Measurements from ENCODE around the gene CHN2.

DNA sequence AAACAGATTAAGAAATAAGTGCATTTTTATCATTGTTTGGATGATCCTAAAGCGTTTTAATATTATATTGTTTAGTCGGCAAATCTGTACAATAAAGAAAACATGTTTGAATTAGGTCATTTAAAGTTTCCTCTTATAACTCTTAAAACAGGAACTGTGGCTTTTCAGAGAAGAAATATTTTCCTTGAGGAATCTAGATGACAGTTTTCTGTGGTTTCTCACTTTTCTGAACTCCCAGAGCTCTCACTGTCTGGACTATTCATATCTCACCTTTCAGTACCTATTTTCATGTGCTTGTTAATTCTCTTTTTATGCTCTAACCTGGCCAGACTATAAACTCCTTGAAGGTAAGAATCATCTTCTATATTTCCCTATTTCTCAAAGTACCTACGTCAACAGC lies 135.1 kb downstream of the CHN2 start:
- TF ChIP-seq, protein P1, sequence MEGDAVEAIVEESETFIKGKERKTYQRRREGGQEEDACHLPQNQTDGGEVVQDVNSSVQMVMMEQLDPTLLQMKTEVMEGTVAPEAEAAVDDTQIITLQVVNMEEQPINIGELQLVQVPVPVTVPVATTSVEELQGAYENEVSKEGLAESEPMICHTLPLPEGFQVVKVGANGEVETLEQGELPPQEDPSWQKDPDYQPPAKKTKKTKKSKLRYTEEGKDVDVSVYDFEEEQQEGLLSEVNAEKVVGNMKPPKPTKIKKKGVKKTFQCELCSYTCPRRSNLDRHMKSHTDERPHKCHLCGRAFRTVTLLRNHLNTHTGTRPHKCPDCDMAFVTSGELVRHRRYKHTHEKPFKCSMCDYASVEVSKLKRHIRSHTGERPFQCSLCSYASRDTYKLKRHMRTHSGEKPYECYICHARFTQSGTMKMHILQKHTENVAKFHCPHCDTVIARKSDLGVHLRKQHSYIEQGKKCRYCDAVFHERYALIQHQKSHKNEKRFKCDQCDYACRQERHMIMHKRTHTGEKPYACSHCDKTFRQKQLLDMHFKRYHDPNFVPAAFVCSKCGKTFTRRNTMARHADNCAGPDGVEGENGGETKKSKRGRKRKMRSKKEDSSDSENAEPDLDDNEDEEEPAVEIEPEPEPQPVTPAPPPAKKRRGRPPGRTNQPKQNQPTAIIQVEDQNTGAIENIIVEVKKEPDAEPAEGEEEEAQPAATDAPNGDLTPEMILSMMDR (IDR thresholded peaks at IDR 0.05): no peak
- TF ChIP-seq POLR2A (IDR thresholded peaks at IDR 0.05; ENCODE audit: low read depth) (no peak), POLR2AphosphoS5 (IDR thresholded peaks at IDR 0.05) (no peak)
